Measurements from ENCODE around the gene MS4A12.
"Not testable (repeated sequence)": the region's sequence is repeated elsewhere in the genome, so short reads cannot be mapped to it uniquely, and the experiment has no call there.

The MS4A12 gene

GRCh38 chr11:60492488-60493009, at the start of gene MS4A12:
MS4A12 (plus strand) TSS chr11:60492778; CDS start chr11:60497319, 4,541 bp downstream.
- no peak for DNase-seq

- no peak for DNase-seq
These were observed 45.5 kb upstream of the MS4A12 start for GRCh38 chr11:60447070-60447469.

GRCh38 chr11:60447846-60448245, 44.7 kb upstream of the MS4A12 start:
- no peak for DNase-seq

GRCh38 chr11:60451185-60451584, 41.4 kb upstream of the MS4A12 start:
- not testable (repeated sequence) for DNase-seq

GRCh38 chr11:60454212-60454611, 38.4 kb upstream of the MS4A12 start:
- DNase-seq, result no peak

- DNase-seq, result no peak
These were observed 37.0 kb upstream of the MS4A12 start, which contains the start of gene MS4A1 for GRCh38 chr11:60455531-60456042. MS4A1 (plus strand) TSS chr11:60455847; CDS start chr11:60462375, 6,528 bp downstream.

GRCh38 chr11:60457576-60457975, 35.0 kb upstream of the MS4A12 start:
- no peak for DNase-seq

- no peak for DNase-seq
These were observed 33.2 kb upstream of the MS4A12 start for GRCh38 chr11:60459345-60459744.

- DNase-seq, result no peak
These were observed 23.7 kb upstream of the MS4A12 start for GRCh38 chr11:60468829-60469228.

GRCh38 chr11:60469723-60470122, 22.9 kb upstream of the MS4A12 start:
- peak; percentile 13 for DNase-seq

GRCh38 chr11:60477035-60477445, 15.5 kb upstream of the MS4A12 start:
- DNase-seq, result no peak

- peak; percentile 78 for DNase-seq
These were observed 10.2 kb upstream of the MS4A12 start for GRCh38 chr11:60482361-60482760.

- DNase-seq, result peak; percentile 82
These were observed 6.6 kb upstream of the MS4A12 start for GRCh38 chr11:60485987-60486386.

GRCh38 chr11:60493454-60493853, 876 bp downstream of the MS4A12 start:
- DNase-seq, result no peak

GRCh38 chr11:60498399-60498798, 5.8 kb downstream of the MS4A12 start:
- no peak for DNase-seq

GRCh38 chr11:60498853-60499252, 6.3 kb downstream of the MS4A12 start:
- DNase-seq, result no peak

- DNase-seq, result no peak
These were observed 7.8 kb downstream of the MS4A12 start for GRCh38 chr11:60500276-60500910.

- no peak for DNase-seq
These were observed 9.7 kb downstream of the MS4A12 start for GRCh38 chr11:60502221-60502775.

GRCh38 chr11:60504219-60504905, 11.8 kb downstream of the MS4A12 start:
- peak; percentile 87 for DNase-seq

- DNase-seq, result not testable (repeated sequence)
These were observed 17.0 kb downstream of the MS4A12 start for GRCh38 chr11:60509609-60510008.

- DNase-seq, result not testable (repeated sequence)
These were observed 17.6 kb downstream of the MS4A12 start for GRCh38 chr11:60510209-60510608.

- no peak for DNase-seq
These were observed 18.8 kb downstream of the MS4A12 start for GRCh38 chr11:60511393-60511792.

- no peak for DNase-seq
These were observed 20.2 kb downstream of the MS4A12 start for GRCh38 chr11:60512651-60513225.
